Measurements from ENCODE around the gene CACNG6. TPM values are rescaled to one million over a fixed set of nuclear protein-coding genes. Genes with fewer than 3 reads are reported as not detected.

Gene CACNG6
- polyA plus RNA-seq, 1 experiment, result 0.04 TPM

DNA sequence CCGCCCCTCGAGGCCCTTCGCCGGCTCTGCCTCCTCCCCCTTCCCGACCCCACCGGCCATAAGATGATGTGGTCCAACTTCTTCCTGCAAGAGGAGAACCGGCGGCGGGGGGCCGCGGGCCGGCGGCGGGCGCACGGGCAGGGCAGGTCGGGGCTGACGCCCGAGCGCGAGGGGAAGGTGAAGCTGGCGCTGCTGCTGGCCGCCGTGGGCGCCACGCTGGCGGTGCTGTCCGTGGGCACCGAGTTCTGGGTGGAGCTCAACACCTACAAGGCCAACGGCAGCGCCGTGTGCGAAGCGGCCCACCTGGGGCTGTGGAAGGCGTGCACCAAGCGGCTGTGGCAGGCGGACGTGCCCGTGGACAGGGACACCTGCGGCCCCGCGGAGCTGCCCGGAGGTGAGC lies 1.4 kb downstream of the CACNG6 start:
- peaks cover 15% of the 10 kb centered on the region for H3K27me3 ChIP-seq (ENCODE audit: control insufficient read depth, insufficient read depth, low read length)

GRCh38 chr19:53993448-53993847 lies 2.0 kb downstream of the CACNG6 start:
- Histone ChIP-seq H3K36me3 (ENCODE audit: control insufficient read depth, insufficient read depth, low read length) (no peaks in the 10 kb centered on the region), H3K4me3 (ENCODE audit: low read depth, low read length) (no peak overlapping the region), H3K27me3 (ENCODE audit: control insufficient read depth, insufficient read depth, low read length) (peaks cover 14% of the 10 kb centered on the region)
- POLR2A ChIA-PET, result no interaction called here
- no peak for DNase-seq (ENCODE audit: low read depth)
- CTCF ChIA-PET, result interaction anchor here (2.2 kb wide), 1 partner anchor 30 kb away, joined by 9 read pairs; no protein-coding TSS in a partner anchor
- TF ChIP-seq, protein P1, sequence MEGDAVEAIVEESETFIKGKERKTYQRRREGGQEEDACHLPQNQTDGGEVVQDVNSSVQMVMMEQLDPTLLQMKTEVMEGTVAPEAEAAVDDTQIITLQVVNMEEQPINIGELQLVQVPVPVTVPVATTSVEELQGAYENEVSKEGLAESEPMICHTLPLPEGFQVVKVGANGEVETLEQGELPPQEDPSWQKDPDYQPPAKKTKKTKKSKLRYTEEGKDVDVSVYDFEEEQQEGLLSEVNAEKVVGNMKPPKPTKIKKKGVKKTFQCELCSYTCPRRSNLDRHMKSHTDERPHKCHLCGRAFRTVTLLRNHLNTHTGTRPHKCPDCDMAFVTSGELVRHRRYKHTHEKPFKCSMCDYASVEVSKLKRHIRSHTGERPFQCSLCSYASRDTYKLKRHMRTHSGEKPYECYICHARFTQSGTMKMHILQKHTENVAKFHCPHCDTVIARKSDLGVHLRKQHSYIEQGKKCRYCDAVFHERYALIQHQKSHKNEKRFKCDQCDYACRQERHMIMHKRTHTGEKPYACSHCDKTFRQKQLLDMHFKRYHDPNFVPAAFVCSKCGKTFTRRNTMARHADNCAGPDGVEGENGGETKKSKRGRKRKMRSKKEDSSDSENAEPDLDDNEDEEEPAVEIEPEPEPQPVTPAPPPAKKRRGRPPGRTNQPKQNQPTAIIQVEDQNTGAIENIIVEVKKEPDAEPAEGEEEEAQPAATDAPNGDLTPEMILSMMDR (IDR thresholded peaks at IDR 0.05; ENCODE audit: insufficient read depth, low read depth, low read length), result no peak

More for the DNA sequence above, 1.4 kb downstream of the CACNG6 start:
- no peak for DNase-seq (ENCODE audit: low read depth)
- H3K4me3 ChIP-seq (ENCODE audit: low read depth, low read length), result no peak overlapping the region
- CTCF ChIA-PET, result interaction anchor here (2.2 kb wide), 1 partner anchor 31 kb away, joined by 9 read pairs; no protein-coding TSS in a partner anchor
- TF ChIP-seq, protein P1 (IDR thresholded peaks at IDR 0.05; ENCODE audit: insufficient read depth, low read depth, low read length), result no peak
- no peaks in the 10 kb centered on the region for H3K36me3 ChIP-seq (ENCODE audit: control insufficient read depth, insufficient read depth, low read length)
- POLR2A ChIA-PET, result no interaction called here

GRCh38 chr19:53994811-53995210 lies 3.4 kb downstream of the CACNG6 start:
- TF ChIP-seq, protein P1 (IDR thresholded peaks at IDR 0.05; ENCODE audit: insufficient read depth, low read depth, low read length), result no peak
- CTCF ChIA-PET, result interaction anchor here (0.9 to 1.0 kb wide), 2 partner anchors 9 to 29 kb away, joined by 4 to 5 read pairs; no protein-coding TSS in a partner anchor
- H3K36me3 ChIP-seq (ENCODE audit: control insufficient read depth, insufficient read depth, low read length), result no peaks in the 10 kb centered on the region
- no peak for DNase-seq (ENCODE audit: low read depth)
- H3K4me3 ChIP-seq (ENCODE audit: low read depth, low read length), result no peak overlapping the region
- POLR2A ChIA-PET, result no interaction called here
- peaks cover 16% of the 10 kb centered on the region for H3K27me3 ChIP-seq (ENCODE audit: control insufficient read depth, insufficient read depth, low read length)

- no peaks in the 10 kb centered on the region for H3K36me3 ChIP-seq (ENCODE audit: control insufficient read depth, insufficient read depth, low read length)
- TF ChIP-seq, protein P1 (IDR thresholded peaks at IDR 0.05; ENCODE audit: insufficient read depth, low read depth, low read length), result no peak
- POLR2A ChIA-PET, result no interaction called here
- no peak for DNase-seq (ENCODE audit: low read depth)
- CTCF ChIA-PET, result interaction anchor here (0.6 kb wide), 1 partner anchor 93 kb away, joined by 3 read pairs; no protein-coding TSS in a partner anchor
- H3K4me3 ChIP-seq (ENCODE audit: low read depth, low read length), result no peak overlapping the region
- H3K27me3 ChIP-seq (ENCODE audit: control insufficient read depth, insufficient read depth, low read length), result peaks cover 13% of the 10 kb centered on the region
These were observed 6.8 kb downstream of the CACNG6 start for GRCh38 chr19:53998223-53998622.

GRCh38 chr19:53999694-54000093 lies 8.3 kb downstream of the CACNG6 start:
- no peak for DNase-seq (ENCODE audit: low read depth)
- CTCF ChIA-PET, result no interaction called here
- no peaks in the 10 kb centered on the region for H3K36me3 ChIP-seq (ENCODE audit: control insufficient read depth, insufficient read depth, low read length)
- TF ChIP-seq, protein P1 (IDR thresholded peaks at IDR 0.05; ENCODE audit: insufficient read depth, low read depth, low read length), result no peak
- no peak overlapping the region for H3K4me3 ChIP-seq (ENCODE audit: low read depth, low read length)
- peaks cover 6% of the 10 kb centered on the region for H3K27me3 ChIP-seq (ENCODE audit: control insufficient read depth, insufficient read depth, low read length)
- POLR2A ChIA-PET, result no interaction called here

All from BJ (cell line).